Nephron progenitor cell (in vitro differentiated cells): ENCODE data around the gene PTGIR.

Experiments used
- DNase-seq: peaks from one replicate; pipeline ENCODE4 v3.0.0; 2021
- H3K27ac Mint-ChIP-seq: 2 replicates; pipeline ENCODE4 v1.8.0; 2021; ENCODE audit warnings: mild to moderate bottlenecking, moderate library complexity, mixed read lengths
- H3K27me3 Mint-ChIP-seq: 2 replicates; pipeline ENCODE4 v1.8.0; 2021; ENCODE audit warnings: mild to moderate bottlenecking, low read depth, mixed read lengths; ENCODE audit not compliant: poor library complexity
- H3K36me3 Mint-ChIP-seq: 2 replicates; pipeline ENCODE4 v1.8.0; 2021; ENCODE audit warnings: low read depth, mixed read lengths
- H3K4me1 Mint-ChIP-seq: 2 replicates; pipeline ENCODE4 v1.8.0; 2021; ENCODE audit warnings: mixed read lengths
- H3K4me3 Mint-ChIP-seq: 2 replicates; pipeline ENCODE4 v1.8.0; 2021; ENCODE audit warnings: mild to moderate bottlenecking, moderate library complexity, mixed read lengths
- H3K9me3 Mint-ChIP-seq: 2 replicates; pipeline ENCODE4 v1.8.0; 2021; ENCODE audit warnings: mild to moderate bottlenecking, moderate library complexity, mixed read lengths
- TF ChIP-seq, protein P1 (sequence below): fragments of 200-600 bp; sonication (generic); IDR thresholded peaks from 2 replicates; pipeline ENCODE4 v1.5.0; 2021; ENCODE audit warnings: antibody characterized with exemption

The PTGIR gene

DNA sequence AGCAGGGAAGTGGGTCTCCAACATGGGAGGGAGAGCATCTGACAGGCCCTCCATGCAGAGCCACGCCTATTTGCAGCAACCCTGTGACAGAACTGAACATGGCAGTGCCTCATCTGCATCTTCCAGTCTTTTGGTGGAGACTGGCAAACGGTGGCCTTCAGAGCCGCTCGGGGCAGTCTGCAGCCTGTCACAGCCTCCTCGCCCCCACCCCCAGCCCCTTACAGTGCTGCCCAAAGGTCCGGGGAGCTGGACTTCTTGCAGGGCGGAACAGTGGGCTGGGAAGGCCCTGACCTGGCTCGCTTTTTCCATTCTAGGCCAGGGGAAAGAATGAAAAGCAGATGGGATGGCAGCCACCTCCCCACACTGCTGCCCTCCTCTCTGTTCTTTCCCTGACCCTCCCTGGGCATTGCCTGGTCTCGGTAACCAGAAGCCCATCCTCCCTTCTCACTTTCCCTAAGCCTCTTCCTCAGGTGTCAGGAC, 21.1 kb downstream of the PTGIR start:
- peaks cover 20% of the 10 kb centered on the region for H3K9me3 Mint-ChIP-seq
- no peak for DNase-seq

DNA sequence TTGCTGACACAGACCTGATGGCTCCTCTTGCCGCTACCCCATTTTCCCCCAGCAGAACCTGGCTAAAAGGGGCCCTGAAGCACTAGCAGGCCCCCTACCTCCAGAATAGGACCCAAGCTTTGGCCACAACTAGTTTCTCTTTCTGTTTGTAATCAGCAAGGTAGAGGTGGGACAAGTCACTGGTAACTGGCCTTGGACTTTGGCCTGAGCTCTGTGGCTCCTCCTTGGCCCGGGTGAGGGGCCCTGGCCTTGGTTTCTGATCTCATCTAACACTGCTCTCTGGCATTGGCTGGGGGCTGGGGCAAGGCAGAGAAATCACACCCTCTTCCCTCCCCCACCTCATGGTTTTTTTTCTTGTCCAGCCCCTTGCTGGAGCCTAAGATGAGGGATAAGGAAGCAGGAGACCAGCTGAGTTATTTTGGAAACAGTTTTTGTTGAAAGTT, 21.7 kb downstream of the PTGIR start:
- Mint-ChIP-seq H3K27ac (peak overlapping the region; percentile 82), H3K4me3 (peak overlapping the region; percentile 93), H3K27me3 (peaks cover 2% of the 10 kb centered on the region), H3K9me3 (peaks cover 26% of the 10 kb centered on the region), H3K36me3 (peaks cover 23% of the 10 kb centered on the region), H3K4me1 (peaks cover 46% of the 10 kb centered on the region)
- no peak for DNase-seq
- TF ChIP-seq, protein P1, sequence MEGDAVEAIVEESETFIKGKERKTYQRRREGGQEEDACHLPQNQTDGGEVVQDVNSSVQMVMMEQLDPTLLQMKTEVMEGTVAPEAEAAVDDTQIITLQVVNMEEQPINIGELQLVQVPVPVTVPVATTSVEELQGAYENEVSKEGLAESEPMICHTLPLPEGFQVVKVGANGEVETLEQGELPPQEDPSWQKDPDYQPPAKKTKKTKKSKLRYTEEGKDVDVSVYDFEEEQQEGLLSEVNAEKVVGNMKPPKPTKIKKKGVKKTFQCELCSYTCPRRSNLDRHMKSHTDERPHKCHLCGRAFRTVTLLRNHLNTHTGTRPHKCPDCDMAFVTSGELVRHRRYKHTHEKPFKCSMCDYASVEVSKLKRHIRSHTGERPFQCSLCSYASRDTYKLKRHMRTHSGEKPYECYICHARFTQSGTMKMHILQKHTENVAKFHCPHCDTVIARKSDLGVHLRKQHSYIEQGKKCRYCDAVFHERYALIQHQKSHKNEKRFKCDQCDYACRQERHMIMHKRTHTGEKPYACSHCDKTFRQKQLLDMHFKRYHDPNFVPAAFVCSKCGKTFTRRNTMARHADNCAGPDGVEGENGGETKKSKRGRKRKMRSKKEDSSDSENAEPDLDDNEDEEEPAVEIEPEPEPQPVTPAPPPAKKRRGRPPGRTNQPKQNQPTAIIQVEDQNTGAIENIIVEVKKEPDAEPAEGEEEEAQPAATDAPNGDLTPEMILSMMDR = no peak

More for the DNA sequence above, 21.1 kb downstream of the PTGIR start:
- Mint-ChIP-seq H3K36me3 (peaks cover 19% of the 10 kb centered on the region), H3K4me1 (peaks cover 46% of the 10 kb centered on the region), H3K27ac (no peak overlapping the region), H3K4me3 (peak overlapping the region; percentile 93), H3K27me3 (no peaks in the 10 kb centered on the region)
- TF ChIP-seq, protein P1 = no peak

GRCh38 chr19:46602392-46603194, 22.3 kb downstream of the PTGIR start:
- no peak for DNase-seq
- peaks cover 3% of the 10 kb centered on the region for H3K27me3 Mint-ChIP-seq
- peaks cover 46% of the 10 kb centered on the region for H3K4me1 Mint-ChIP-seq
- TF ChIP-seq, protein P1 = no peak
- H3K27ac Mint-ChIP-seq = peak overlapping the region; percentile 39
- peaks cover 32% of the 10 kb centered on the region for H3K9me3 Mint-ChIP-seq
- H3K4me3 Mint-ChIP-seq = peak overlapping the region; percentile 93
- H3K36me3 Mint-ChIP-seq = peaks cover 21% of the 10 kb centered on the region

DNA sequence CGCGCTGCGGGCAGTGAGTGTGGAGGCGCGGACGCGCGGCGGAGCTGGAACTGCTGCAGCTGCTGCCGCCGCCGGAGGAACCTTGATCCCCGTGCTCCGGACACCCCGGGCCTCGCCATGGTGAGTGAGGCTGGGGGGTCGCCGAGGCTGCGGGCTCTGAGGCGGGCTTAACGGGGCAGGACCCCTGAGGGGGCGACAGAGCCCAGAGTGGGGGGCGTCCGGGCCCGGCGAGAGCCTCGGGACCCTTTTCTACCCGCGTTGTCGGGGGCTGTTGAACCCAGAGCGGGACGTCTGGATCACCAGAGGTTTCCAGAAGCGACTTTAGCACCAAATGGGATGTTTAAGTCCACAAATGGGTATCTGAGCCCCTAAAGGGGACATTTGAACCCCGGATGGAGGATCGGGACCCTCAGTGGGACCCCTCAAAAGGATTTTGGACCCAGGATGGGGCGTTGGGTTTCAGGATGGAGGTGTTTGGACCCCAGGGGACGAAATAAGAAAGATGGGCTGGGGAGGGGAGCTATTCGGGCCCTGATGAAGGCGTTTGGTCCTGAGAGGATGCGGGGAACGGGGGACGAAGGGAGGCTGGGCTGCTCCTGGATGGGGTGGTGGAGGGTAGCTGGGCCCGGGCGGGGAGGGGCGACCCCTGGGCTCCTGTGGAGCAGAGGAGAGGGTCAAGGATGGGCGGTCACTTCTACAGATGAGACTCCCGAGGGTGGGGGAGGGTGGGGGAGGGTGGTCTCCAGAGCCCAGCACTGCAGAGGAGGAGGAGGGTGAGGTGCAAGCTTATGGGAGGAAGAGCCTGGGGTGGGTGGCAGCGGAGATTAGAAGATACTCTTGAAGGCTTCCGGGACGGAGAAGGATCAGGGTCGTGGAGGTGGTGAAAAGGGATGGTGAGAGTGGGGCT, 23.3 kb downstream of the PTGIR start, which contains the start of gene CALM3:
CALM3 (plus strand) TSS at position 13 of the 907 bp plus-strand sequence; CDS start at position 118, 105 bp downstream.
- Mint-ChIP-seq H3K27ac (peak within 1 kb of the TSS; percentile 100), H3K9me3 (peaks cover 42% of the 10 kb centered on the region), H3K4me1 (peaks cover 46% of the 10 kb centered on the region), H3K27me3 (peaks cover 3% of the 10 kb centered on the region), H3K4me3 (peak within 1 kb of the TSS; percentile 93), H3K36me3 (peaks cover 18% of the 10 kb centered on the region)
- TF ChIP-seq, protein P1 = no peak
- peak; percentile 45 for DNase-seq

DNA sequence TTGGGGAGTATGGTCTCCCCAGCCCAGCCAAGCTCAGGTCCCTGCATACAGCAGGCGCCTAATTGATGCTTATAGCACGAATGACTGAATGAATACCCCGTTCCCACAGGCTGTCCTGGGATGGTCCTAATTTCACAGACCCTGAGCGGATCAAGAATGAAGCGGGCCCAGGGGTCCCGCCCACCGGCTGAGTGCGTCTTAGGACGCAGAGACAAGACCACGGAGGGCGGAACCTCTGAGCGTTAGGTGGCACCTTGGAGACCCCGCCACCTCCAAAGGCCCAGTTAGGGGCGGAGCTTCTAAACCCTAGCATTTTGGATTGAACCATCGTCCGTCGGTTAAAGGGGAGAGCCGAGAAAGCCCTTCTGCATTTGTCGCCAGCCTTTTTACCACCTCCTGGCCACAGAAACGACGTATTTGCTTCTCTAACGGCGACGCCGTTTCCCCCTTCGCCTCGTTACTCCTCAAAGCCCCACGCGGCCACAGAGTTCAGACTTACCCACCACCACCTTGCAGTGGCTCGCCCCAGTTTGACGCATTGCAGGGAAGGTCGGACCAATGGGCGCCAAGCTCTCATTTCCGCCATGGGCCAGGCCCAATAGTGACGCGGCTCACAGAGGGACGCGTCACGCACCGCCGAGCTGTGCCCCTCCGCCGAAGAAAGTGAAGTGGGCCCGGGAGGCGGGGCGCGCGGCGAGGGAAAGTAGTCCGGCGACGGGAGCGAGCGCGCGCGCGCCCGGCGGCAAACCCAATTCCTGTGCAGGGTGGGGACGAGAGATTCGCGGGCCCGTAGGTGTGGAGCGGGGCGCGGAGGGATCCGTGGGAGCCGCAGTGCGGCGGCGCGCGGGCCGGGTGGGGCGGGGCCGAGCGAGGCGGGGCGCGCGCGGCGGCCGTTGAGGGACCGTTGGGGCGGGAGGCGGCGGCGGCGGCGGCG, 24.2 kb downstream of the PTGIR start:
- Mint-ChIP-seq H3K4me3 (peak overlapping the region; percentile 93), H3K4me1 (peaks cover 37% of the 10 kb centered on the region), H3K9me3 (peaks cover 44% of the 10 kb centered on the region), H3K27ac (peak overlapping the region; percentile 100), H3K36me3 (peaks cover 13% of the 10 kb centered on the region), H3K27me3 (peaks cover 8% of the 10 kb centered on the region)
- peak; percentile 99 for DNase-seq
- TF ChIP-seq, protein P1 = no peak
